GM12878 (cell line): ENCODE measurements around the gene CYSLTR2.

ENCODE experiments used
- ELK1 ChIP-seq: IDR thresholded peaks from 2 replicates; pipeline ENCODE4 v1.6.1; 2012; ENCODE audit warnings: low read depth, low read length, improper control_type of control experiment
- LARP7 ChIP-seq: fragments of 450-650 bp; IDR thresholded peaks from 2 replicates; pipeline ENCODE4 v1.6.1; 2017; ENCODE audit warnings: mild to moderate bottlenecking
- MEF2A ChIP-seq: IDR thresholded peaks from 2 replicates; pipeline ENCODE4 v1.6.1; 2011; ENCODE audit warnings: low read depth, mild to moderate bottlenecking, low read length, moderate library complexity; ENCODE audit not compliant: insufficient read depth
- PAX5 ChIP-seq: IDR thresholded peaks from 2 replicates; pipeline ENCODE4 v1.6.1; 2011; ENCODE audit warnings: low read depth, low read length, borderline replicate concordance
- POLR2A ChIP-seq: IDR thresholded peaks from 2 replicates; pipeline ENCODE4 v1.6.1; 2011; ENCODE audit warnings: low read depth, mild to moderate bottlenecking, low read length
- REST ChIP-seq: IDR thresholded peaks from 2 replicates; pipeline ENCODE4 v1.6.1; 2012; ENCODE audit warnings: mild to moderate bottlenecking, low read depth, low read length
- TCF3 ChIP-seq: IDR thresholded peaks from 2 replicates; pipeline ENCODE4 v1.6.1; 2012; ENCODE audit warnings: low read depth, mild to moderate bottlenecking, low read length, borderline replicate concordance; ENCODE audit not compliant: insufficient read depth
- USF2 ChIP-seq: IDR thresholded peaks from 2 replicates; pipeline ENCODE4 v1.6.1; 2011; ENCODE audit warnings: low read depth, low read length, improper control_type of control experiment, borderline replicate concordance
- YY1 ChIP-seq: IDR thresholded peaks from 2 replicates; pipeline ENCODE4 v1.6.1; 2011; ENCODE audit warnings: low read depth, mild to moderate bottlenecking, low read length
- TF ChIP-seq, protein P1 (sequence below), 3 experiments: IDR thresholded peaks in 2 of 3; conservative IDR thresholded peaks in 1 of 3; 2 replicates each; pipeline ENCODE4 v1.5.1; 2011; ENCODE audit warnings: low read depth in 3 of 3, low read length in 3 of 3, mild to moderate bottlenecking in 3 of 3, control low read depth in 2 of 3, moderate library complexity in 2 of 3, inconsistent platforms in 1 of 3, mixed read lengths in 1 of 3; ENCODE audit not compliant: control insufficient read depth in 2 of 3, insufficient read depth in 1 of 3; ENCODE audit errors: extremely low read depth in 1 of 3

GRCh38 chr13:48760626-48761025 lies 106.9 kb downstream of the CYSLTR2 start:
- TF ChIP-seq TCF3 (no peak), USF2 (no peak), YY1 (no peak), POLR2A (no peak), MEF2A (no peak), PAX5 (no peak), LARP7 (no peak), ELK1 (no peak), REST (no peak)
- TF ChIP-seq, protein P1, sequence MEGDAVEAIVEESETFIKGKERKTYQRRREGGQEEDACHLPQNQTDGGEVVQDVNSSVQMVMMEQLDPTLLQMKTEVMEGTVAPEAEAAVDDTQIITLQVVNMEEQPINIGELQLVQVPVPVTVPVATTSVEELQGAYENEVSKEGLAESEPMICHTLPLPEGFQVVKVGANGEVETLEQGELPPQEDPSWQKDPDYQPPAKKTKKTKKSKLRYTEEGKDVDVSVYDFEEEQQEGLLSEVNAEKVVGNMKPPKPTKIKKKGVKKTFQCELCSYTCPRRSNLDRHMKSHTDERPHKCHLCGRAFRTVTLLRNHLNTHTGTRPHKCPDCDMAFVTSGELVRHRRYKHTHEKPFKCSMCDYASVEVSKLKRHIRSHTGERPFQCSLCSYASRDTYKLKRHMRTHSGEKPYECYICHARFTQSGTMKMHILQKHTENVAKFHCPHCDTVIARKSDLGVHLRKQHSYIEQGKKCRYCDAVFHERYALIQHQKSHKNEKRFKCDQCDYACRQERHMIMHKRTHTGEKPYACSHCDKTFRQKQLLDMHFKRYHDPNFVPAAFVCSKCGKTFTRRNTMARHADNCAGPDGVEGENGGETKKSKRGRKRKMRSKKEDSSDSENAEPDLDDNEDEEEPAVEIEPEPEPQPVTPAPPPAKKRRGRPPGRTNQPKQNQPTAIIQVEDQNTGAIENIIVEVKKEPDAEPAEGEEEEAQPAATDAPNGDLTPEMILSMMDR (IDR thresholded peaks at IDR 0.05 in 2 of 3, conservative IDR thresholded peaks at IDR 0.05 in 1 of 3; ENCODE audit: control insufficient read depth in 2 of 3, extremely low read depth in 1 of 3, insufficient read depth in 1 of 3, low read depth in 3 of 3, low read length in 3 of 3): no peak
